Neuronal stem cell (in vitro differentiated cells): ENCODE data around the gene OSBPL10.

Experiments used
- DNase-seq: peaks from one replicate; pipeline ENCODE4 v3.0.0-alpha.2; 2013; ENCODE audit warnings: low spot score
- H2AFZ ChIP-seq: one replicate; pipeline ENCODE4 v1.6.1; 2013; ENCODE audit warnings: mild to moderate bottlenecking, low read length, inconsistent platforms
- H2AK5ac ChIP-seq: 2 replicates; pipeline ENCODE4 v1.6.1; 2013; ENCODE audit warnings: low read depth, mild to moderate bottlenecking, inconsistent platforms, low read length, moderate library complexity, mixed read lengths
- H2BK120ac ChIP-seq: 2 replicates; pipeline ENCODE4 v1.6.1; 2013; ENCODE audit warnings: low read depth, mild to moderate bottlenecking, inconsistent platforms, low read length, moderate library complexity, mixed read lengths
- H2BK12ac ChIP-seq: one replicate; pipeline ENCODE4 v1.6.1; 2013; ENCODE audit warnings: low read length, inconsistent platforms
- H2BK15ac ChIP-seq: 2 replicates; pipeline ENCODE4 v1.6.1; 2013; ENCODE audit warnings: mild to moderate bottlenecking, low read length, inconsistent platforms, mixed read lengths
- H2BK5ac ChIP-seq: one replicate; pipeline ENCODE4 v1.6.1; 2013; ENCODE audit warnings: inconsistent platforms, mild to moderate bottlenecking, low read length, moderate library complexity
- H3K14ac ChIP-seq: one replicate; pipeline ENCODE4 v1.6.1; 2013; ENCODE audit warnings: low read length, inconsistent platforms
- H3K18ac ChIP-seq: 2 replicates; pipeline ENCODE4 v1.6.1; 2013; ENCODE audit warnings: low read length, inconsistent platforms
- H3K23ac ChIP-seq: 2 replicates; pipeline ENCODE4 v1.6.1; 2013; ENCODE audit warnings: low read depth, mild to moderate bottlenecking, mixed read lengths, low read length, inconsistent platforms; ENCODE audit not compliant: poor library complexity
- H3K27ac ChIP-seq: replicated peaks from 3 replicates; pipeline ENCODE4 v1.5.1; 2013; ENCODE audit warnings: low read length, inconsistent platforms
- H3K27me3 ChIP-seq, 3 experiments: 2 replicates each; pipeline ENCODE4 v1.6.1; 2013; ENCODE audit warnings: low read length in 3 of 3, mild to moderate bottlenecking in 2 of 3, inconsistent platforms in 1 of 3, low read depth in 1 of 3, mixed read lengths in 1 of 3, moderate library complexity in 1 of 3; ENCODE audit not compliant: control insufficient read depth in 3 of 3, insufficient read depth in 3 of 3
- H3K36me3 ChIP-seq, 2 donors: replicated peaks in 1 of 2; 2 replicates each; pipeline ENCODE4 v1.6.1; 2013; ENCODE audit warnings: low read length in 2 of 2; ENCODE audit not compliant: control insufficient read depth in 2 of 2, insufficient read depth in 2 of 2
- H3K4ac ChIP-seq: 2 replicates; pipeline ENCODE4 v1.6.1; 2013; ENCODE audit warnings: inconsistent platforms, mild to moderate bottlenecking, low read length, moderate library complexity
- H3K4me1 ChIP-seq, 2 donors: 1 replicate in 1 of 2; 2 replicates in 1 of 2; pipeline ENCODE4 v1.6.1; 2013; ENCODE audit warnings: low read length in 2 of 2, low read depth in 1 of 2; ENCODE audit not compliant: control insufficient read depth in 2 of 2, insufficient read depth in 1 of 2
- H3K4me2 ChIP-seq: one replicate; pipeline ENCODE4 v1.6.1; 2013; ENCODE audit warnings: mild to moderate bottlenecking, low read length, inconsistent platforms; ENCODE audit not compliant: insufficient read depth, poor library complexity, severe bottlenecking
- H3K4me3 ChIP-seq, 2 donors: 2 replicates each; pipeline ENCODE4 v1.5.1; 2013; ENCODE audit warnings: low read length in 2 of 2, mild to moderate bottlenecking in 2 of 2, inconsistent platforms in 1 of 2, moderate library complexity in 1 of 2
- H3K79me1 ChIP-seq: one replicate; pipeline ENCODE4 v1.6.1; 2013; ENCODE audit warnings: low read depth, mild to moderate bottlenecking, inconsistent platforms, low read length, moderate library complexity
- H3K9ac ChIP-seq: one replicate; pipeline ENCODE4 v1.6.1; 2013; ENCODE audit warnings: mild to moderate bottlenecking, low read depth, low read length, inconsistent platforms; ENCODE audit not compliant: poor library complexity
- H3K9me3 ChIP-seq, 2 donors: replicated peaks in 1 of 2; 2 replicates each; pipeline versions ENCODE3 to v1.6.1; 2013; ENCODE audit warnings: low read length in 2 of 2, mild to moderate bottlenecking in 2 of 2, inconsistent platforms in 1 of 2, low read depth in 1 of 2, mixed read lengths in 1 of 2, moderate library complexity in 1 of 2; ENCODE audit not compliant: control insufficient read depth in 2 of 2, insufficient read depth in 1 of 2
- H4K8ac ChIP-seq: one replicate; pipeline ENCODE4 v1.6.1; 2013; ENCODE audit warnings: low read depth, mild to moderate bottlenecking, inconsistent platforms, low read length, moderate library complexity
- H4K91ac ChIP-seq: one replicate; pipeline ENCODE4 v1.6.1; 2013; ENCODE audit warnings: low read length, low read depth, mild to moderate bottlenecking, inconsistent platforms; ENCODE audit not compliant: poor library complexity
- WGBS, 2 donors: extraction: QIAGEN DNeasy Blood & Tissue Kit; methylation state at CpG; one replicate each; pipeline ENCODE4 v1.1.7; 2013; ENCODE audit warnings: missing lambda C conversion rate in 2 of 2, mixed read lengths in 1 of 2; ENCODE audit not compliant: insufficient read length in 2 of 2, insufficient replicate concordance in 1 of 2; ENCODE audit errors: extremely low coverage in 2 of 2; 5-methylcytosine and 5-hydroxymethylcytosine counted together

Gene OSBPL10

DNA sequence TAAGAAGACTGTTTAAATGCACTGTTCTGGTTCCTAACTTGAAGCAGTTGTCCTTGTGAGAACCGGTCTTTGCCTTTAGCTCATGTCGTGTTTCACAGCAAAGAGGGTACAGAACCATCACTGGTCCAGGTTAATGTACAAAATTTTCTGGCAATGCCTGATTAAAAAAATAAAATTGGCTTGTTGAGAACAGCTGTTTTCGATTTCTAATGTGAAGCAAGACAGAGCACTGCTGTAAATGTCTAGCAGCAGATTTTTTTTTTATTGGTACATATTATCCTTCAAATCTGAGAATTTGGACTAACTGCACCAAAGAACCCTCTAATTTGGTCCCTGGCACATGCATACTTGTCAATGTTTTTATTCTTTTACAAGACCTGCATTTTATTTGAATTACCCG is 345.0 kb downstream of the OSBPL10 start:
- Histone ChIP-seq H3K36me3 (peaks cover 2 to 73% of the 10 kb centered on the region in 2 donors), H3K4me1 (no peaks in the 10 kb centered on the region), H2AFZ (no peak overlapping the region), H3K9ac (no peak overlapping the region), H2BK15ac (no peak overlapping the region), H3K23ac (no peak overlapping the region), H2AK5ac (no peak overlapping the region), H2BK12ac (no peak overlapping the region), H3K18ac (no peak overlapping the region), H3K4me3 (no peak overlapping the region), H2BK120ac (no peak overlapping the region), H3K14ac (no peak overlapping the region), H3K9me3 (no peaks in the 10 kb centered on the region), H3K27ac (no peak overlapping the region), H3K4me2 (no peak overlapping the region), H2BK5ac (no peak overlapping the region), H3K79me1 (no peaks in the 10 kb centered on the region), H3K27me3 (no peaks in the 10 kb centered on the region), H3K4ac (no peak overlapping the region), H4K91ac (no peak overlapping the region), H4K8ac (no peak overlapping the region)
- DNase-seq: no peak
- no CpG with 5 or more reads among the region's 4 CpGs for whole genome bisulfite sequencing, 2 donors

DNA sequence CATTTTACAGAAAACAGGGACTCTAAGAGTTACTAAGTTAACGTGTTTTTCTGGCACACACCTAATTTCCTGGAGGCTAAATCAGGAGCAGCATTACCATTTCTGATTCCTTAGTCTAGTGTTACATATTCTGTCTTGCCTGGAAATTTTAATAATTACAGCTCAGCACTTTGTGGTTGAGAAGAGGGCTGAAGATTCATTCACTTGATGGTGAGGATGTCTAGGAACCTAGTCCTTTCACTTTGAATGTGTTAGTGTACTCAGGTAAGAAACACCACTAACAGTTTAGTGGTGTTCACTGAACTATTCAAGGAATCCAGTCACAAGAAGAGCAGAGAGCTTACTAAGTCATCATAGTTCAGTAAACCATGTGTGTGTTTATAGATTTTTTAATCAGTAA is 345.5 kb downstream of the OSBPL10 start:
- no peak overlapping the region for H3K9ac ChIP-seq
- H3K27me3 ChIP-seq: no peaks in the 10 kb centered on the region
- no peaks in the 10 kb centered on the region for H3K79me1 ChIP-seq
- DNase-seq: no peak
- H3K18ac ChIP-seq: no peak overlapping the region
- H3K9me3 ChIP-seq: no peaks in the 10 kb centered on the region
- H3K23ac ChIP-seq: no peak overlapping the region
- no peak overlapping the region for H3K4me3 ChIP-seq
- no peak overlapping the region for H2BK120ac ChIP-seq
- WGBS, 2 donors: no CpG with 5 or more reads among the region's 1 CpG
- H4K91ac ChIP-seq: no peak overlapping the region
- no peak overlapping the region for H2BK15ac ChIP-seq
- no peak overlapping the region for H3K4me2 ChIP-seq
- no peak overlapping the region for H3K4ac ChIP-seq
- no peak overlapping the region for H2BK5ac ChIP-seq
- no peak overlapping the region for H2AK5ac ChIP-seq
- H4K8ac ChIP-seq: no peak overlapping the region
- no peak overlapping the region for H2AFZ ChIP-seq
- H3K4me1 ChIP-seq: no peaks in the 10 kb centered on the region
- no peak overlapping the region for H3K27ac ChIP-seq
- H3K14ac ChIP-seq: no peak overlapping the region
- H2BK12ac ChIP-seq: no peak overlapping the region
- peaks cover 2 to 78% of the 10 kb centered on the region in 2 donors for H3K36me3 ChIP-seq

DNA sequence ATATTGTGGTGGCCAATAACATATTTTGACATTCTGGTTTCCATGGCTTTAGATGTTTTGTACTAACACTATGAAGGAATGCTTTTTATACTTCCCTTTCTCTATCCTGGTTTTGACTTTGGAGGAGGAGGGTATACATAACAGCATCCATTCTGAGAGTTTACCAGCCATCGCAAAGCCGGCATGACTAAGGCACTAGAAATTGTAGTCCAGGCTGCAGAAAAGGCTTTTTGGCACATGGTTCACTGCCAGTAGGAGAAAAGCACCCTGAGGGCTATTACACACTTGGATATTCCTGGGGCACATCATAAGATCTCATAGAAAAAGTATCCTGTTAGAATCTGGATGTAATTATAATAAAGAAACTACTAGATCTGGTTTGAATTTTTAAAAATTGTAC is 346.6 kb downstream of the OSBPL10 start:
- Histone ChIP-seq H3K4ac (no peak overlapping the region), H3K23ac (no peak overlapping the region), H3K14ac (no peak overlapping the region), H2AK5ac (no peak overlapping the region), H4K8ac (no peak overlapping the region), H2BK12ac (no peak overlapping the region), H3K4me2 (no peak overlapping the region), H3K27ac (no peak overlapping the region), H2BK15ac (no peak overlapping the region), H3K9me3 (no peaks in the 10 kb centered on the region), H3K27me3 (no peaks in the 10 kb centered on the region), H3K79me1 (no peaks in the 10 kb centered on the region), H3K18ac (no peak overlapping the region), H2AFZ (no peak overlapping the region), H2BK5ac (no peak overlapping the region), H3K4me1 (no peaks in the 10 kb centered on the region), H3K4me3 (no peak overlapping the region), H3K9ac (no peak overlapping the region), H3K36me3 (peaks cover 2 to 89% of the 10 kb centered on the region in 2 donors), H4K91ac (no peak overlapping the region), H2BK120ac (no peak overlapping the region)
- WGBS, 2 donors: no CpG with 5 or more reads among the region's 2 CpGs
- DNase-seq: no peak

DNA sequence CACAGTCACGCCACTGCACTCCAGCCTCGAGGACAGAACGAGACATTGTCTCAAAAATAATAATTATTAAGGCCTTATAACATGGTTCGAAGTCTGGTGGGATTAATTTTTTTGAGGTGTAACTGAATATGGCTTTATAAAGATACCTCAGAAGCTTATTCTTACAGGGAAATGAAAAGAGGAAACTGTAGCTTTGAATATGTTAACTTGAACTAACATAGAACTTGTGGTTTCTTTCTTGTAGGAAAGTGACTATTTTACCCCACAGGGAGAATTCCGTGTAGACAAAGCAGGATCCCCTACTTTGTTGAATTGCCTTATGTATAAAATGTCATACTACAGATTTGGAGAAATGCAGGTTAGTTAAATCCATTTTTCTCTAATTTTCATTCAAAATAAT is 352.0 kb downstream of the OSBPL10 start:
- H3K23ac ChIP-seq: no peak overlapping the region
- H3K14ac ChIP-seq: no peak overlapping the region
- no peak overlapping the region for H4K8ac ChIP-seq
- H3K27me3 ChIP-seq: no peaks in the 10 kb centered on the region
- H2BK5ac ChIP-seq: no peak overlapping the region
- no peak for DNase-seq
- H4K91ac ChIP-seq: no peak overlapping the region
- H2BK15ac ChIP-seq: no peak overlapping the region
- WGBS, 2 donors: no CpG with 5 or more reads among the region's 5 CpGs
- peaks cover 4 to 95% of the 10 kb centered on the region in 2 donors for H3K36me3 ChIP-seq
- H2BK120ac ChIP-seq: no peak overlapping the region
- H3K9ac ChIP-seq: no peak overlapping the region
- no peak overlapping the region for H2AFZ ChIP-seq
- no peak overlapping the region for H3K4ac ChIP-seq
- no peak overlapping the region for H3K4me3 ChIP-seq
- no peak overlapping the region for H3K18ac ChIP-seq
- H3K27ac ChIP-seq: no peak overlapping the region
- H3K4me1 ChIP-seq: no peaks in the 10 kb centered on the region
- no peak overlapping the region for H2AK5ac ChIP-seq
- H3K79me1 ChIP-seq: no peaks in the 10 kb centered on the region
- no peaks in the 10 kb centered on the region for H3K9me3 ChIP-seq
- H2BK12ac ChIP-seq: no peak overlapping the region
- H3K4me2 ChIP-seq: no peak overlapping the region
